Ovary (tissue), 9 donors: ENCODE measurements around the gene NUDT22. TPM values are rescaled to one million over a fixed set of nuclear protein-coding genes. Genes with fewer than 3 reads are reported as not detected.

Experiments
- DNase-seq, 5 donors: peaks; one replicate each; pipeline ENCODE4 v3.0.0-alpha.2; 2019 to 2020
- H3K27ac ChIP-seq, 2 donors: fragments of 200-600 bp; one replicate each; pipeline versions ENCODE4 v1.5.1 to v1.8.0; 2019 to 2022
- H3K27me3 ChIP-seq: fragments of 200-600 bp; one replicate; pipeline ENCODE4 v1.8.0; 2022
- H3K36me3 ChIP-seq: fragments of 200-600 bp; sonication (generic); one replicate; pipeline ENCODE4 v1.5.1; 2019
- H3K4me1 ChIP-seq: one replicate; pipeline ENCODE4 v1.8.1; 2013; ENCODE audit warnings: mild to moderate bottlenecking, moderate library complexity; ENCODE audit not compliant: insufficient read depth
- H3K4me3 ChIP-seq: fragments of 200-600 bp; sonication (generic); one replicate; pipeline ENCODE4 v1.5.1; 2017
- H3K9me3 ChIP-seq, 2 donors: fragments of 200-600 bp in 1 of 2; sonication (generic) in 1 of 2; one replicate each; pipeline versions ENCODE4 v1.5.1 to v1.8.1; 2013 to 2019; ENCODE audit warnings: mild to moderate bottlenecking in 1 of 2, moderate library complexity in 1 of 2
- CTCF ChIP-seq, 3 donors: fragments of 450-650 bp in 2 of 3; fragments of 200-600 bp in 1 of 3; IDR thresholded peaks; one replicate each; pipeline versions ENCODE4 v1.5.1 to v1.8.0; 2016 to 2022; ENCODE audit warnings: antibody characterized with exemption in 3 of 3, mild to moderate bottlenecking in 1 of 3
- EP300 ChIP-seq: sonication (generic); formaldehyde crosslinking; IDR thresholded peaks from one replicate; pipeline ENCODE4 v1.6.1; 2017; ENCODE audit warnings: antibody characterized with exemption
- POLR2A ChIP-seq: fragments of 450-650 bp; IDR thresholded peaks from one replicate; pipeline ENCODE4 v1.6.1; 2017; ENCODE audit warnings: antibody characterized with exemption, mild to moderate bottlenecking, moderate library complexity
- WGBS, 3 donors: extraction: QIAGEN DNeasy Blood & Tissue Kit in 1 of 3; methylation state at CpG; one replicate each; pipeline versions ENCODE4 v1.1.5 to v1.1.7; 2013 to 2017; 5-methylcytosine and 5-hydroxymethylcytosine counted together
- intact Hi-C, 4 donors: fragments of 100-400 bp; cut with DNase I; formaldehyde crosslinking; loops; one replicate each; pipeline versions ENCODE4 v1.11.0 to v1.15.1; 2022 to 2023
- polyA plus RNA-seq, 2 donors: library from polyadenylated mRNA; stranded (reverse); fragments of 200-250 nt in 1 of 2; fragments of 350-450 nt in 1 of 2; fragmentation: Illumina TruSeq in 1 of 2; extraction: RNeasy Lipid Tissue Mini Kit (QIAGEN cat#74804) in 1 of 2; gene quantifications; one replicate each; pipeline ENCODE4 v1.2.3, GENCODE V29; 2013 to 2014
- total RNA-seq, 7 donors: library from RNA; depleted of rRNA in 2 of 7; stranded (reverse); fragments of >200 nt in 2 of 7; fragmentation: NEBNext Ultra II Directional in 3 of 7; extraction: Animal tissue kit (Norgen Biotek cat#: 25700) in 3 of 7; gene quantifications; one replicate each; pipeline versions ENCODE4 v1.1.0 to v1.2.4, GENCODE V29; 2016 to 2023
- donor health status: DM: no; HTN: no; CAD: no; lungs with moderate emphysema.
- donor health status: DM: no; HTN: no; CAD: no.
- donor health status: Bipolar disorder and iron deficiency.
- donor health status: DM: yes; HTN: yes; CAD: no.
- donor health status: DM: no; HTN: no; CAD: no.
- donor health status: DM: yes; HTN: yes; CAD: no.

NUDT22 gene
- total and polyA plus RNA-seq, 9 donors, result 4.8 to 52.7 (median 36.8) TPM

DNA sequence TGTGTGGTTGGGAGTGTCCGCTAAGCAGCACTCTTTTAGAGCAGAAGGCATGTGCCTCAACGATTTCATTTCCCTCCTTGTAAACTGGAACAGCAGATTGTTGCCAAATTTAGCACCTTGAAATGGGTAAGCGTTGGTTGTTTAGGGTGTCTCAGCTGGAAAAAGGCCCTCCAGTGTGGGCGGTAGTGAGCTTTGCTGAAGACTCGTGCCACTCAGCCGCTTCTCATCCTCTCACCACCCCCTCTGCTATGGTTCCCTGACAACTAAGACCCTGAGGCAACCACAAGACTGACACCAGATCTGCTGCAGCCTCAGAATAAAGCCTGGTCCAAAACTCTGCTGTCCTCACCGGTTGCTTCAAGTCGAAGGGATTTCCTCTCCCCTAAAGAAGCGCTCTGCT, 29.4 kb upstream of the NUDT22 start:
- Histone ChIP-seq H3K27ac (no peak overlapping the region), H3K4me1 (no peaks in the 10 kb centered on the region), H3K36me3 (no peaks in the 10 kb centered on the region), H3K9me3 (no peaks in the 10 kb centered on the region), H3K27me3 (no peaks in the 10 kb centered on the region), H3K4me3 (no peak overlapping the region)
- TF ChIP-seq EP300, result no peak
- no peak for TF ChIP-seq CTCF (IDR thresholded peaks at IDR 0.05)
- no peak for TF ChIP-seq POLR2A
- 77 to 79% (median 79%) methylated on average over 9 of the region's 9 CpGs for WGBS, 3 donors
- DNase-seq, result no peak
- intact Hi-C loops, result no loop called here

DNA sequence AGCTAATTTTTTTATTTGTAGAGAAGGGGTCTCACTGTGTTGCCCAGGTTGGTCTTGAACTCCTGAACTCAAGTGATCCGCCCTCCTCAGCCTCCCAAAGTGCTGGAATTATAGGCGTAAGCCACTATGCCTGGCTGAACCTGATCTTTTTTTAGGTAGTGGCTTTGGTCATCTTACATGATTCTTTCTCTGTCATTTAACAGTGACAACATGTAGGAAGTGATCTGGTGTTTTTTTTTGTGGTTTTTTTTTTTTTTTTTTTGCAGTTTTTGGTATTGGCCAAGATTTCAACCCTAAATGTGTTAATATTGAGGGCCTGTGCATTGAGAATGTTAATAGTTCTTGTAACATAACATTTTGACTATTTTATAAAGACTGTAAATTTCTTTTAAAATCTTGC, 27.6 kb upstream of the NUDT22 start:
- no peaks in the 10 kb centered on the region for H3K36me3 ChIP-seq
- TF ChIP-seq EP300 (no peak), CTCF (IDR thresholded peaks at IDR 0.05) (no peak), POLR2A (no peak)
- 97% methylated on average over 2 of the region's 2 CpGs for WGBS, 3 donors
- no peaks in the 10 kb centered on the region for H3K9me3 ChIP-seq
- H3K4me3 ChIP-seq, result no peak overlapping the region
- DNase-seq, result no peak
- no peaks in the 10 kb centered on the region for H3K4me1 ChIP-seq
- no peaks in the 10 kb centered on the region for H3K27me3 ChIP-seq
- intact Hi-C loops, result no loop called here
- no peak overlapping the region for H3K27ac ChIP-seq

DNA sequence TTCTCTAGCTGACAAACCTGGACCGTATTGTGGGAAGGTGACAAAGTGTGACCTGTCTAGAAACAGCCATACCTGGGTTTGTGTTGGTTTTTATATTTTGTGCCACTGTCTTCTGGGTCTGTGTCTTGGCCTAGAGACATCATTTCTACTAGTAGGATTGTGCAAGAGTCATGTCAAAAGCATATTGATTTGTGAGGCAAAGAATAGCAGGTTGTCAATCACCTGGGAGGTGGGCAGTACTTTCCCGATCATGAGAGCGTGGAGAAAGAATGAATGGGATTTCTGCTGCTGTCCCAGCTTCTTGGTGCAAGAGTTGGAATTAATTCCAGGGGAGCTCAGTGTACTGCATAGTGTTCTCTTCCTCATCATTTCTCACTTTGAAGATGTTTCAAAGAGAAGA, 24.5 kb upstream of the NUDT22 start:
- Histone ChIP-seq H3K4me3 (no peak overlapping the region), H3K27ac (no peak overlapping the region), H3K27me3 (no peaks in the 10 kb centered on the region), H3K9me3 (no peaks in the 10 kb centered on the region), H3K36me3 (no peaks in the 10 kb centered on the region), H3K4me1 (peaks cover 6% of the 10 kb centered on the region)
- intact Hi-C loops, result loop anchor here in 3 of 4 donors (5.0 to 10.0 kb wide), 3 partner anchors 51 to 101 kb away; partner anchors contain the start of genes CATSPERZ (in 1 of the 3) and PLCB3 (in 1 of the 3)
- no peak for TF ChIP-seq POLR2A
- no peak for TF ChIP-seq EP300
- no peak for TF ChIP-seq CTCF (IDR thresholded peaks at IDR 0.05)
- no peak for DNase-seq
- WGBS, 3 donors, result 82 to 92% (median 83%) methylated on average over 3 of the region's 3 CpGs

DNA sequence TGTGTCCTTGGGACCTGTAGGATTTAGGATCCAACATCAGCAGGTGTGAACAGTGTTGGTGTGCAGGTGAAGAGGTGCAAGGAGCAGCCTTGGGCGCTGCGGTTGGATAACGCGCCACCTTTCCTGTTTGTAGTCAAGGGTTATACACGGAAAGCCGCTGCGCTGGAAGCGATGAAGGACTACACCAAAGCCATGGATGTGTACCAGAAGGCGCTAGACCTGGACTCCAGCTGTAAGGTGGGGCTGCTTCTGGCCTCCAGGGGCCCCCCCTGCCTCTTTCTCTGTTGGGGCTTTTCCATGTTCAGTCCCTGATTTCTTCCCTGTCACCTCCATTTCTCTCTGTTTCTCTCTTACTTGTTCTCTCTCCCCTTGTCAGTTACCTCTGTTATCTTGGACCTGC, 23.1 kb upstream of the NUDT22 start:
- 80 to 96% (median 91%) methylated on average over 9 of the region's 9 CpGs for WGBS, 3 donors
- Histone ChIP-seq H3K4me3 (no peak overlapping the region), H3K9me3 (no peaks in the 10 kb centered on the region), H3K27ac (no peak overlapping the region), H3K36me3 (no peaks in the 10 kb centered on the region), H3K27me3 (no peaks in the 10 kb centered on the region), H3K4me1 (peaks cover 10% of the 10 kb centered on the region)
- intact Hi-C loops, result loop anchor here in 3 of 4 donors (5.0 to 10.0 kb wide), 3 partner anchors 49 to 99 kb away; partner anchors contain the start of genes CATSPERZ (in 1 of the 3) and PLCB3 (in 1 of the 3)
- TF ChIP-seq EP300 (no peak), POLR2A (no peak), CTCF (IDR thresholded peaks at IDR 0.05) (no peak)
- DNase-seq, result no peak
